Erythroblast (primary cell): ENCODE data around the gene SAMSN1.

Experiments
- DNase-seq, 2 experiments: peaks; one replicate each; lab custom pipeline; 2025; lab: John Stamatoyannopoulos, UW
- GATA1 ChIP-seq: IDR thresholded peaks from 2 replicates; pipeline ENCODE4 v1.6.1; 2011; ENCODE audit warnings: low read depth, mild to moderate bottlenecking, control low read depth, low read length, moderate library complexity
- POLR2A ChIP-seq: IDR thresholded peaks from 2 replicates; pipeline ENCODE4 v1.6.1; 2011; ENCODE audit warnings: mild to moderate bottlenecking, low read length

Gene SAMSN1

GRCh38 chr21:14545906-14546480, at the start of gene SAMSN1:
SAMSN1 (minus strand) TSS chr21:14546315; CDS start chr21:14546261, 54 bp downstream.
- TF ChIP-seq GATA1, result no peak
- peak; percentile 97 for TF ChIP-seq POLR2A
- DNase-seq, result peak; percentile 86 to 89

GRCh38 chr21:14595449-14595848, 49.3 kb upstream of the SAMSN1 start:
- DNase-seq, result no peak
- TF ChIP-seq GATA1, result no peak
- TF ChIP-seq POLR2A, result no peak

- TF ChIP-seq GATA1 (no peak), POLR2A (no peak)
These were observed 48.9 kb upstream of the SAMSN1 start for GRCh38 chr21:14594967-14595366.

GRCh38 chr21:14593230-14593629, 47.1 kb upstream of the SAMSN1 start:
- TF ChIP-seq GATA1, result no peak
- no peak for TF ChIP-seq POLR2A
- no peak for DNase-seq

More at GRCh38 chr21:14594967-14595366, 48.9 kb upstream of the SAMSN1 start:
- no peak for DNase-seq

- DNase-seq, result no peak
- TF ChIP-seq GATA1, result no peak
- TF ChIP-seq POLR2A, result no peak
These were observed 46.3 kb upstream of the SAMSN1 start for GRCh38 chr21:14592296-14593000.

GRCh38 chr21:14591882-14592281, 45.8 kb upstream of the SAMSN1 start:
- DNase-seq, result peak in 1 of 2 experiments; percentile 9
- TF ChIP-seq GATA1 (no peak), POLR2A (no peak)

- TF ChIP-seq POLR2A, result no peak
- no peak for DNase-seq
These were observed 45.3 kb upstream of the SAMSN1 start for GRCh38 chr21:14591377-14591776.

GRCh38 chr21:14589855-14590563, 43.9 kb upstream of the SAMSN1 start:
- no peak for DNase-seq
- TF ChIP-seq POLR2A, result no peak
- no peak for TF ChIP-seq GATA1

- TF ChIP-seq POLR2A (no peak), GATA1 (no peak)
- no peak for DNase-seq
These were observed 41.2 kb upstream of the SAMSN1 start for GRCh38 chr21:14587266-14587665.

GRCh38 chr21:14585122-14585521, 39.0 kb upstream of the SAMSN1 start:
- peak in 1 of 2 experiments; percentile 56 for DNase-seq
- TF ChIP-seq POLR2A, result no peak
- no peak for TF ChIP-seq GATA1

- TF ChIP-seq POLR2A, result peak; percentile 14
- TF ChIP-seq GATA1, result no peak
- peak; percentile 73 to 81 for DNase-seq
These were observed 38.4 kb upstream of the SAMSN1 start for GRCh38 chr21:14584357-14585095.

- TF ChIP-seq GATA1 (no peak), POLR2A (no peak)
- peak; percentile 60 to 65 for DNase-seq
These were observed 37.6 kb upstream of the SAMSN1 start for GRCh38 chr21:14583629-14584255.
